Stimulated activated CD8-positive, alpha-beta memory T cell treated with anti-CD3 and anti-CD28 coated beads, Interleukin-15, amount 100 ng/mL, for 48 hours (primary cell): ENCODE results near the gene PAX9.

Experiments
- DNase-seq, 2 donors: peaks; one replicate each; pipeline ENCODE4 v3.0.0-alpha.2; 2020; ENCODE audit warnings: low read depth in 2 of 2

PAX9 gene

DNA sequence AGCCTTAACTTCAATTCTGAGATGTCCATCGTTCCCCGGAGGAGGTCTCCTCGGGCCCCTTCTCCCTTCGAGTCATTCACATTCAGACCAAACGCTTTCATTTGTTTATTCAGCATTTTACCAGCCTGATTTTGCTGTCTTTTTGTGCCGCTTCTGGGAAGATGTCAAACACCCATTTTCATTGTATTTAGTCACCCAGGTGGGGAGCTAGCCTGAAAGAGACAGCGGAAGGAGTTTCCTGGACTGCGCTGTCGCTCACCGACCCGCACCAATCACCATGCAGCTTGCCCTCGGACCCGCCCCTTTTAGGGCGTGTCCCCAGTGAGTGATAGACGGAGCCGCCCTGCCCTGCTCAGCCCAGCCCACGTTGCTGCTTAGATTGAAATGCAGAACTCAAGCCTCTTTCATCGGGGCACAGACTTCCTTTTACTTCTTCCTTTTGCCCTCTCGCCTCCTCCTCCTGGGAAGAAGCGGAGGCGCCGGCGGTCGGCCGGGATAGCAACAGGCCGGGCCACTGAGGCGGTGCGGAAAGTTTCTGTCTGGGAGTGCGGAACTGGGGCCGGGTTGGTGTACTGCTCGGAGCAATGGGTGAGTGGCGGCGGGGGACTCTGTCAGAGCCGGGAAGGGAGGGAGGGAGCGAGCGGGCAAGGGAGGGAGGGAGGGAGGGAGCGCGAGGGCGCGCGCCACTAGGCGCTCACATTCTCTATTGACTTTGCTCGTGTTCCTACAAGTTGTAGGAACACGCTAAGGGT is at the start of gene PAX9:
TSS of gene PAX9 (plus strand) at position 355 of the 752 bp plus-strand sequence. CDS start at position 585, 230 bp downstream.
- peak in 1 of 2 donors; percentile 44 for DNase-seq

DNA sequence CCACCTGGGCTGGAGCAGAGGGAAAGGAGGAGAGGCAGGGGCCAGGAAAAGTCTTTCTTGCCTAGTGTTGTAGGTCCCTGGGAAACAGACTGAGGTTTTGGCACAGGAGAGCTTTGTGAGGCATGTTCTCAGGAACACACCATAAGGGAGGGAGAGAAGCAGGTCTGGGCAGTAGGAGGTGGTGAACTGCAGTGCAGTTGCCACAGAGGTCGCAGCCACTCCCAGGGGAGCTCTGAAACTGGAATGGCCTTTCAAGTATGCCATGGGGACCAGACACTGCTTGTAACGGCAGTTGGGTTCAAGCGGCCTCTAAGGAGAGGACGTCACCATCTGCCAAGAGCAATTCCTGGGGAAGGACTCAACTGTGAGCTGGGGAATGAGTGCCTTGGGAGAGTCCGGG is 43.8 kb upstream of the PAX9 start:
- DNase-seq: no peak

DNA sequence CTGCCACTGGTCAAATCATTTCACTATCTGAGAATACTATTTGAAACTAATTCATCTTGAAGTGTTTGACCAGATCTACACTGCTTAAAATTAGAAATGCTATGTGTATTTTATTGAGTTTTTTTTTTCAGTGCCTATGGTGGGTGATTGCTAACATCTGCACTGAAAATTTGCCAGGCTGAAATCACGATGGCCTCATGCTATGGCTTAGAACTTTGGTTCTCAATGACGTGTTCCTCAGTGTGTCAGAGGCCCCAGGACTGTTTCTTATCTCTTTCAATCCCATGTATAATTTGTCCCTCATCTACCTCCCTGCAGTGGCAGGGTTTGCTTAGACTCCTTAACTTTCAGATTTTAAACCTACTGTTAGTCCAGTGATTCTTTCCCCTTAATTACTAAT is 43.0 kb upstream of the PAX9 start:
- DNase-seq: no peak

DNA sequence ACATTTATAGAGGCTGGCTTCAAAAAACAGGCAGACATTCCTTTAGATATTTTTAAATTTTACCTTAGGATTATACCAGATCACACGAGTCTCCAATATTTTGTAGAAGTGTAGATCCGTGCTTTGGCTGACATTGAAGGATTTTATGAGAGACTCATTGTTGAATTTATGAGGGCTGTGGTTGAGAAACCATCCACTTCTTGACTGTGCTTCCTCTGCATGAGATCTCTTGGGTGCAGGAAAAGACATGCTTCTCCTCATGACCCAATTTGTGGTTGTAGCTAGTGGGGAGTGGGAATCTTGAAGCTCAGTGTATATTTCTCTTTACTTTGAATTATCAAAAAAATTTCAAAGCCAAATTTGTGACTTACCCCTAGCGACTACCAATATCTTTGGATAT is 42.5 kb upstream of the PAX9 start:
- DNase-seq: no peak

DNA sequence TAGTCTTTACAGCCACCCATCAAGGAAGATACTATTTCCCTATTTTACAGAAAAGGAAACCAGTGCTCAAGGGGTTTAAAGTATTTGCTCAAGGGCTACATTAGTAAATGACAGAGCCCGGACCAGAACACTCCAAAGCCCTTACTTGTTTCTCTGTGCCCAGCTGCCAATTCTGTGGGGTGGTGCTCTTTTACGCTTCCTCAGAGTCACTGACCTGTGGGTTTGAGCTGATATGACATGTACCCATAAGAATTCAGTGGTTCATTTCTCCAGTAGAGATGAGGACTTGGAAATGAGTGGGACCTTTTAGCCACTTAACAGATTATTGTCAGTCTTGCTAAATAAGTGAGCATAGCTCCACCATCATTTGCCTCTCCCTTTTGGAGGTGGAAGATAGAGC is 41.8 kb upstream of the PAX9 start:
- no peak for DNase-seq

DNA sequence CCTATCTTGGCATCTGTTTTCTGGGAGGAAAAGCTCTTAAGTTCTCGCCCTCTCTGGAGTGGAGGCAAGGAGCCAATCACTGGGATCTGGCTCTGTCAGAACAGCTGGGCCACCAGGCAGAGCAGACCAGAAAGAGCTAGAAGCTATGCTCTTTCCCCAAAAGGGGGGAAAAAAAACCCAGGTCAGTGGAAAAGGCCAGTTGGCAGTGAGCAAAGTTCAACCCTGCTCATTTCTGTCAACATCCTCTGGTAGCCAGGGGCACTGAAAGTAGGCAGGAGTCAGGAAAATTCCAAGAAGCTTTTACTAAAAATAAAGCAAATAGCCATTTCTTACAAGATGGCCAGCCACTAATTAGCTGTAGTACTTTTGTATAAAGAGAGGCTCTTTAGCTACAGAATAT is 36.6 kb upstream of the PAX9 start:
- DNase-seq: no peak

DNA sequence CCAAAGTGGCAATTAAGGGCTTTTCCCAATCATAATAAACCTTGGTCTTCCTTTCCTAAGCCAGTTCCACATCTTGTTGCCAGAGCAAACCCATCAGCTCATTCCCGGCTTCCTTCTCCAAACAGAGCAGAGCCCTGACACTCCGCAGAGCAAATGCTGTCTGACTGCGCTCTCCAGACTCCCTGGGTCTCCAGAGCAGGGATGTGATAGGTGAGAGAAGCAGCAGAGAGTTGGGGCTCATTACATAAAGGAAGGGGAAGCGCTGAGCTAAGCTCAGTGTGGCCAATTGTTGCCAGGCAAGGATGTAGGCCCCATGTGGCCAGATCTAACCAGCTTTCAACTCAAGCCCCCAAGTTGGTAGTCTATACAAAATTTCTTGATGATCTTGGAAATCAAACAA is 36.2 kb upstream of the PAX9 start:
- no peak for DNase-seq

DNA sequence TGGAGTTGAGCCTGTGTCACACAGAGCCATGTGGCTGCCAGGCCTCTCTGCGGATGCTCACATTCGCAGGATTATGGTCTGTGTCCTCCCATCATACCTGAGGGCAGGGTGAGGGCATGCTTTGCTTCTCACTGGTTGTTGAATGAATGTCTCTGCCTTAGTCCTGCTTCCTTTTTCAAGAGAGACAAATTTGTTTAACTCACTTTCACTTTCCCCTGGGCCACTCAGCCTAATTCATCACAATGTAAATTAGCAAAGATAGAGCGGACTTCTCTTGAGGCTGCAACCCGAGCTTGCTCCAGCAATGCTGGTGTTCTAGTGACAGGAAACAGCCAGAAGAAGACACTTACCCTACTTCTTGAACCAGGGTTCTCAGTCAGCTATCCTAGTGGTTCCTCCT is 35.5 kb upstream of the PAX9 start:
- no peak for DNase-seq

DNA sequence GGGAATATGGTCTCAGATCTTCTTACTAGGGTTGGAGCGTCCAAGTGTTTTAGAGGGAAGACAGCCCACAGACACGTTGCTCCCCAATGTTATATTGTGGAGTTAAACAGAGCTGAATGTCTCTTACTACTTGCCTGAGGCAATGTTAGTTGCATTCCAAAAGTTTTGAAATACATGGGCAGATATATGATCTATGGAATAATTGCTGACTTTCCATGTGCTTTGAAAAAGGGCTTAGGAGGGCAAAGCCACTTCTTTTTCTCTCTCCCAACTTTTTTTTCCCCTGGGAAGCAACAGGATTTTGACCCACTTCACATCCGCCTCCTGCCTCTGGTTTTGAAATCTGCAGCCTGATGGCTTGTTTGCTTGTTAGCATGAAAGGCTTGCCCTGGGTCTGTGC is 33.7 kb upstream of the PAX9 start:
- no peak for DNase-seq

DNA sequence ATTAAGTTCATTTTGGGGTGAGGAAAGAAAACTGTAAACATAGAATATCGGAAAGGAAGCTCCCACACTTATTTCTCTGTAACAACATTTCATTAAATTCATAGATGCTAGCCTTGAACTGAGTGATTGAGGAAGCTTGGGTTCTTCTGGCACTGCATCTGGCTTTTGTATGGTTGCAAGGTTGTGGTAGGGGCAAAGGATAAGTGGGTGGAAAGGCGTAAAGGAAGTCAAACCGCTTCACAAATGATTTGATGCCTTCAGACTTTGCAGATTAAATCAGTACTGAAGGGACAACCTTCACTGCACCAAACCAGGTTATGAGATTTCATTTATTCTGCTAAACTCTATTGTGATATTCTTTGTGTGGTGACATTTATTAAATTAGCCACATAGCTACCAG is 28.1 kb upstream of the PAX9 start:
- DNase-seq: no peak

DNA sequence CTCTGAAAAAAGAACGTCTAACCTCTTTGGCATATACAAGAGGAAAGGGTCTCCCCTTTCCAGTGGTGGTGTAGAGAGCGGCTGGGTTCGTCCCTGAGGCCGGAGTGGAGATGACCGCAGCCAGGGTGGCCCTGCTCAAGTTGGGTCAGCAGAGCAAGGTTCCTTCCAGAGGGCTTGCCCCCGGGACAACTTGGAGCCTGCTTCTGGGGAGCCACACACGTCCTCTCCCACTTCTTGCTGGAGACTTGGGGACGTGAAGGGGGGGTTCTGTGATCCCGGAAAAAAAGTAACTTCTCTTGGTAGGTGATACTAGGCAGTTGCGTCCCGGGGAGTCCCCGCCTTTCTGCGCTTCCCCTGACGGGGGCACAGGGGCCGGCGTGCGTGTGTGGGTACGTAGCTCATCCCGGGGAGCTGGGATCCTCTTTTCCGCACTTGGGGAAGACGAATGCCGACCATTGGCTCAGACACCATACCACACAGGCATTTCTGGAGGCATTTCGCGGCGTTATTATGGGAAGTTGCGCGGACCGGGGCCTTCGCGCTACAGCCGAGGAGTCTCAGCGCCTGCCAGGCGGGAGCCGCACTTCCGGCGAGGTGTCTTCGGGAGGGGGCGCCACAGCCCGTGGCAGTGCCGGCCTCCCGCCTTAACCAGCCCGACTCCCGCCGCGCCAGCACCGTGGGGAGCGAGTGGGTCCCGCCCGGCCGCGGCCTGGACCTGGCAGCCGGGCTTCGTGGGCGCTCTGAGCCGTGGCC is 14.8 kb upstream of the PAX9 start:
- no peak for DNase-seq

DNA sequence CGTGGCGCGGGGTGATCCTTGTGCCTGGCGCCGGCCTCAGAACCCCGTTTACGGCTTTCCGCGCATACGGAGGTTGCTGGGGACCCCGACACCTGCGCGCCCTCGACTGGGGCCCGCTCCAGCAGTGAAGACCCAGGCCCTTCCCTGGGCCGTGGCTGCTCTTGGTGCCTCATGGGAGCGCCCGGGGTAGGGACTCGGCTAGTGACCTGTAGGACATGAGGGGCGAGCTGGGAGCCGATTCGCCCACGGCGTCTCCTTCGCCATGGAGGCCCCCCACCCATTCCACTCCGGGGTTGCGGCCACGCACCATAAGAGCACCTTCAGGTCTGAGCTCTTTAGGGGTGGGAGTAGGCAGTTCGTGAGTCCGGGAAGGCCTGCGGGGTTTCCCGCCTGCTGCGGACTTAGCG is 14.2 kb upstream of the PAX9 start:
- no peak for DNase-seq

DNA sequence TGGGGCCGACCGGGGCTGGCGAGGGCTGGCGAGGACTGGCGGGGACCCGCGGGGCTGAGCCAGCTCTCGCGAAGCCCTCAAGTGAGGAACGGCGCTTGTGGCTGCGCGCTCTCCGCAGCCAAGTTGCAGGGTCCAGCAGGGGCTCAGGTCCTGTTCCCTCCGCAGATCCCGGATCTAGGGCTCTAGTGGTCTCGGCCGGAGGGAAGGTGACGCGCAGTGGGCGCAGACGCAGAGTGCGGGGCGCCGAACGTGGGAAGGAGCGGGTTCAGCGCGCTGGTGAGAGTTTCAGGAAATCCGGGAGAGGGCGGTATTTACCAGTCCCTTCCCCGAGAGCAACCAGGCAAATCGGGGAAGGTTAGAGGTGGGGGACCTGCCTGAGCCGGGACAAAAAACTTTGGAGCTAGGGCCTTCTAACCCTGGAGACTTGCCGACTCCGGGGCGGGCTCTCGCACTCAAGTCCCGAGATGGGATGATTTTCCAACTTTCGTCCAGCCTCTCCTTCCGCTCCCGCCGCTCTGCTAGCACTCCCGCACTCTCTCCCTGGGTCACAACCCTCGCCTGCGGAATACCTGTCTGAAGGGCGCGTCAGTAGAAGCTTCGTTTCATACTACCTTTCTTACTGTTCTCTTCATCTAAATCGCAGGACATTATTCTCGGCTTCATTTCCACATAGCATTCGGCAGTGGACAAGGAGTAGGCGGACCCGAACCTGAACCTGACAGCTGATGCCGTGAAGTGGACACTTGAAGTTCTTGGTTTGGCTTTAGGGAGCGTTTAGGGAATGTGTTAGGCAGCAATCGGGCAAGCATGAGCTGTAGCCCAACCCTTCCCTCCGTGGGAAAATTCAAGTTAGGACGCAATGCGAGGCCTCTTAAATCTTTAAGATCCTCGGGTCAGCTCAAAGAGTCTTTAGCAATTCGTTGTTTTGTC is 13.6 kb upstream of the PAX9 start:
- DNase-seq: no peak

DNA sequence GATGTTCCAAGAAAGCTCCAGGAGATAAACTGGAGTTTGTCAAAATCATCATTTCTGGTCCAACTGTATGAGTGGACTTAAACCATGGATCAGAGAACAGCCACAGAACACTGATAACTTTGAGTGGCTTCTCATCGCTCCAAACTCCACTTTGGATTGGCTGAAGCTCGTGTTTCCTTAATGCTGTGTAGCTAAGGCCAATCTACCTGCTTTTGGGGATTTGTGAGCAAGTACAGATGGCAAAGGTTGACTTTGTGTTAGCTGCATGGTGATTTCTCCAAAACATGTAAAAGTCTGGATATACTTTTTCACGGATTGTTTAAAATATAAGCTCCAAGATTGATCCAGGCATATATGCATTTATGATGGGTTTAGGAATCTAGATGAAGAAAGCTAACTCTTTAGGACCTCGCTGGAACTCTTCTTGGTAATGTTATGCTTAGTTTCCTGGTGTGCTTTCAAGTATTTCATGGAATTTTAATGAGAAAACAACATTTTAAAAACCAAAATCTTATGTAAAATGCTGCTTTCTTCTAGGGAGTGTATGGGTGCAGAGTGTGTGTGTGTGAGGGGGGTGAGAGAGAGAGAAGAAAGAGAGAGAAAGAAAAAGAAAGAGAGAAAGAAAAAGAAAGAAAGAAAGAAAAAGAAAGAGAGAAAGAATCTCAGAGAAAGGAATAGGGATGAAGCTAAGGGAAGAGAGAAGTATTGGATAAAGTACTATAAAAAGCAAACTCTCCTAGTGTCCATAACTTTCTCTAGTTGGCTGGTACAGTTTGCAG is 11.6 kb upstream of the PAX9 start:
- no peak for DNase-seq

DNA sequence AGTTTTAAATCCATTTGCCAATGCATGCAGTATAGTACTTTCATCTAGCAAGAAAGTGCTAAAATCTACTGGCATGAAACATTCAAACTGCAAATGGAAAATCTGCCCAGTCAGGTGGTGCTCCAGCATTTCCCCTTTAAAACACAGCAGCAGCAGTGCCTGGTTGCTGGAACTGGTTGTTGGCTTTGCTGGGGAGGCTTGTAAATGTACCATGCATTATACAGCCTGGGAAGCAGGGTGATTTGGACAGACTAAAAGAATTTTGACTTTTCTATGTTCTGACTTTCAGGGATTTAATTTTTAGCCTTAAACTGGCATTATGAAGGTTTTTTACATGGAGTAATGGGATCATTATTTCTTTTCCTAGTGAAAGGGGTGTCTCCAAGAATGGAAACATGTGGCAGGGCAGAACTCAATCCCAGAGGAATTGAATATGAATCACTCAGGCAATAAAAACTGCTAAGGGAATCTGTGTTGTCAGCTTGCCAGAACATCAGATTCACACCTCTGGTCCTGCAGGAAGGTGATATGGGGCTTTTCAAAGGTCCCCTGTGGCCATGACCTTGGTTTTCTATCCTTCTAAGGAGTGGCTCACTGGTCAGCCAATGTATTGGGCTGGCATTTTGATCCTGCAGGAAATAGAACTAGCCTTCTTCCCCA is 9.0 kb upstream of the PAX9 start:
- DNase-seq: no peak

DNA sequence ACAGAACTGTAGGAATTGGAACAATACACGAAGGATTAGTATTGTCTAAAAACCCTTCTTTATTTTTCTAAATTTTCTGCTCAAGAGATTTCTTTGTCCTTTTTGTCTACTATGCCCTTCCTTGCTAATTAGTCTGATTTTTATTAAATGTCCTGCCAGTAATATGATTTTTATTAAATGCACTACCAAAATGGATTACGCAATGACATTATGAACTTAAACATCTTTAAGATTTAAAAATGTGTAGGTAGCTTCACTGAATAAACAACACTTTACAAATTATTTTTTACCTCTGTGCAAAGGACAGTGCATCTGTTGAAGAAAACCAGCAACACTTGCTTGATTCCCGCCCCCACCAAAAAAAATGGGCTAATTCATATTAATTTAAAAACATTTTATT is 8.2 kb upstream of the PAX9 start:
- DNase-seq: no peak

DNA sequence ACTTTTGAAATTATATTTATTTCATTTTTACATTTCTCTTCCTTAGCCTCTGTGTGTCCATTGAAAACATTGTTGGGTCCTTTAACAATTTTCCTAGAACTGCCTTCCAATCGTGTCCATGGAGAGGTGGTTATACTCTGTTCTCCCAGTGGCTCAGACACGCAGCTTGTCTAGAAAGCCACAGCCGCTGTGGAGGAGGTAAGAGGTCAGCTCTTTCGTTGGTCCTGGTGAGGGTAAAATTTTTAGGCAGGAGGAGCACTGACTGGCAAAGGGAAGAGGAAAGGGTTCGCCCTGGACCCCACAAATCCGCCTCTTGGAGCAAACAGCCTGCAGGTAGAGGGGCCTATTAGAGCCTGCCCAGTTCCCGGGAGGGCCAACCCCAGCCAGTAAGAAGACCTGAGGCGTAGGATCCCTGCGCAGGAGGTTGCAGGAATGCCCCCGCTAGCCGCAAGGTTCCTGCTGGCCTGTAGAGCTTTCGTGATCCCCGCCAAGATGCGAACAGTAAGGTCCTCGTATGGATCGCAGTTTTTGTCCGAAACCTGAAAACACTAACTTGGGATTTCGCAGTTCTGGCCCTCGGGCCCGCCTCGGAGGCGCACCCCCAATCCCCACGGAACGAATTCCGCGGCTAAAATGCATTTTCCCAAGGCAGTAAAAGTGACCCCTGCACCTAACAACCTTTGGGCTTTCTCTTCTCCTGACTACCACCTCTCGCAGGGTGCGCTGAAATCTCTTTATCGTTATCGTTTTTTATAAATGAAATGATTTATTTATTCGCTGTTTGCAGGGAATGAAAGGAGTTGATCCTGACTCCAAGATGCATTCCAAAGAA is 7.5 kb upstream of the PAX9 start:
- no peak for DNase-seq

DNA sequence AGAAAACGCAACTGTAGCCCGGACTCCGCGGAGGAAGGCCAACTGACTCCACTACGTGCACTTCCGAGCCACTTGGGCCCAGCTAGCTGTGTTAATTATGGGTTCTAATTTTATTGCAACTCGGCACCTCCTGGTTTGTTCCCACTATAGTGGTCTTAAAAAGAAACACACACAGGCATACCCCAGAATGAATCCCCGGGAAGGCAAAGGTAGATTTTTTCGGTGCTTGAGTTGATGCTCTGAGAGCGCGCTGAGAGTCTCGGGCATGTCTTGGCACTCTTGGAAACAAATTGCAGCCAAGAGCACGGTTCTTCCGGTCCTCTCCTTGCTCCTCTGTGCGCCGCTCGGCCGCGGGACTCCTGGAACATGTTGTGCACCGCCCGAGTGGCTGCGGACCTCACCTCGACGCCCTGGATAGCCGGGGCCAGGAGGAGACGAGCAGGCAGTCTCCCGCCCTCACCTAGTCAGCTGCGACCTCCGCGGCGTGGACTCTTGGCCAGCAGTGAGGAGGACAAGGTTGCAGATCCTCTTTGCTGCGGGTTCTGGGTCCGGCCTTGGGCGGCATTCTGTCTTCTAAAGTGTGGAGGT is 6.8 kb upstream of the PAX9 start:
- DNase-seq: no peak

DNA sequence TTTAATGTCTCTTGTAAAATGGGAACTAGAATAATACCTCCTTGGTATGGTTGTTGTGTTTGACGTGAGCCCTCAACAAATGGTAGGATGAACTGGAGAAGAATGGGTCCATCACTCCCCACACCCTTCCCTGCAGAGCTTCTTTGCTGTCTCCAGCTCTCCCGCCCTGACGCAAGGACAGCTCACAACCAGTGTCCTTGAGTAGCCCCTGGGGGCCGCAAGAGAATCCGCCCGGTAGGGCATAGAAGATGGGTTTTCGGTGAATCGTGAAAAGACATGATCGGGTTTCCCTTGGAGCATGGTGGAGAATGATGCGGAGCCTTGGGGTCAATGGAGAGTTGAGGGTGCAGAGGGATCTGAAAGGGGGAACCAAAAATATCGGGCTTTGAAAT is 6.1 kb upstream of the PAX9 start:
- DNase-seq: no peak
